HEK293 (cell line): ENCODE data around the gene ZNF749.
"Not testable (repeated sequence)": the region's sequence is repeated elsewhere in the genome, so short reads cannot be mapped to it uniquely, and the experiment has no call there.

Source experiments
- ATF2 ChIP-seq: fragments of 450-650 bp; formaldehyde crosslinking; IDR thresholded peaks from 2 replicates; pipeline ENCODE4 v1.5.1; 2016; ENCODE audit warnings: missing biosample characterization, missing genetic modification characterization, low read depth
- CTCF ChIP-seq: fragments of 450-650 bp; formaldehyde crosslinking; IDR thresholded peaks from 2 replicates; pipeline ENCODE4 v1.5.1; 2016; ENCODE audit warnings: missing biosample characterization, missing genetic modification characterization
- KLF7 ChIP-seq: fragments of 450-650 bp; formaldehyde crosslinking; IDR thresholded peaks from 2 replicates; pipeline ENCODE4 v1.5.1; 2016; ENCODE audit warnings: missing biosample characterization, missing genetic modification characterization, borderline replicate concordance
- PBX3 ChIP-seq: sonication (generic); formaldehyde crosslinking; IDR thresholded peaks from 2 replicates; pipeline ENCODE4 v1.8.1; 2022; ENCODE audit warnings: mild to moderate bottlenecking, moderate library complexity, missing genetic modification reagents
- PRDM2 ChIP-seq: fragments of 450-650 bp; formaldehyde crosslinking; IDR thresholded peaks from 2 replicates; pipeline ENCODE4 v1.5.1; 2016; ENCODE audit warnings: missing biosample characterization, missing genetic modification characterization, borderline replicate concordance
- ZNF138 ChIP-seq: fragments of 450-650 bp; formaldehyde crosslinking; IDR thresholded peaks from 2 replicates; pipeline ENCODE4 v1.5.1; 2016; ENCODE audit warnings: missing biosample characterization, missing genetic modification characterization, borderline replicate concordance
- ZNF175 ChIP-seq: fragments of 450-650 bp; formaldehyde crosslinking; IDR thresholded peaks from 2 replicates; pipeline ENCODE4 v1.5.1; 2016; ENCODE audit warnings: missing biosample characterization, missing genetic modification characterization
- ZNF274 ChIP-seq, 2 experiments: fragments of 200-500 bp in 1 of 2; fragments of 450-650 bp in 1 of 2; sonication (Bioruptor generic) in 1 of 2; formaldehyde crosslinking in 1 of 2; IDR thresholded peaks; 2 replicates each; pipeline versions ENCODE4 v1.5.1 to v1.6.1; 2014 to 2016; ENCODE audit warnings: borderline replicate concordance in 1 of 2, inconsistent platforms in 1 of 2, low read length in 1 of 2, missing biosample characterization in 1 of 2, missing genetic modification characterization in 1 of 2
- ZNF302 ChIP-seq: fragments of 450-650 bp; formaldehyde crosslinking; IDR thresholded peaks from 2 replicates; pipeline ENCODE4 v1.5.1; 2016; ENCODE audit warnings: missing biosample characterization, missing genetic modification characterization, low read depth
- ZNF514 ChIP-seq: fragments of 450-650 bp; formaldehyde crosslinking; IDR thresholded peaks from 2 replicates; pipeline ENCODE4 v1.5.1; 2016; ENCODE audit warnings: missing biosample characterization, missing genetic modification characterization
- ZNF529 ChIP-seq: fragments of 450-650 bp; formaldehyde crosslinking; IDR thresholded peaks from 2 replicates; pipeline ENCODE4 v1.5.1; 2017; ENCODE audit warnings: missing genetic modification characterization, missing biosample characterization; ENCODE audit not compliant: insufficient replicate concordance
- ZNF580 ChIP-seq: fragments of 450-650 bp; formaldehyde crosslinking; IDR thresholded peaks from 2 replicates; pipeline ENCODE4 v1.5.1; 2016; ENCODE audit warnings: missing biosample characterization, missing genetic modification characterization

- not testable (repeated sequence) for TF ChIP-seq ZNF580 (tag by site-specific recombination); CTCF; ZNF274 (IDR thresholded peaks at IDR 0.05; ENCODE audit: low read length); ZNF274 (tag by site-specific recombination; IDR thresholded peaks at IDR 0.05; ENCODE audit: borderline replicate concordance); PBX3 (CRISPR knock-in tag); PRDM2 (tag by site-specific recombination); ATF2; ZNF138 (tag by site-specific recombination); ZNF302; ZNF529 (tag by site-specific recombination); KLF7; ZNF514 (tag by site-specific recombination); ZNF175 (tag by site-specific recombination)
Measured at GRCh38 chr19:57488299-57488644, 53.1 kb downstream of the ZNF749 start.
